Duodenal mucosa (tissue), 2 donors: ENCODE results near the gene OR2AT4.

Experiments used
- H3K27ac ChIP-seq: one replicate; pipeline ENCODE4 v1.7.0; 2013; ENCODE audit warnings: low read depth, low read length
- H3K27me3 ChIP-seq, 2 donors: one replicate each; pipeline ENCODE4 v1.7.0; 2013; ENCODE audit warnings: low read length in 2 of 2, control low read depth in 1 of 2; ENCODE audit not compliant: insufficient read depth in 2 of 2, control insufficient read depth in 1 of 2
- H3K36me3 ChIP-seq, 2 donors: one replicate each; pipeline ENCODE4 v1.7.0; 2013; ENCODE audit warnings: low read length in 2 of 2, control low read depth in 1 of 2; ENCODE audit not compliant: insufficient read depth in 2 of 2, control insufficient read depth in 1 of 2
- H3K4me1 ChIP-seq, 2 donors: one replicate each; pipeline ENCODE4 v1.7.0; 2013; ENCODE audit warnings: low read length in 2 of 2, control low read depth in 1 of 2; ENCODE audit not compliant: insufficient read depth in 2 of 2, control insufficient read depth in 1 of 2
- H3K4me3 ChIP-seq, 2 donors: one replicate each; pipeline ENCODE4 v1.7.0; 2013; ENCODE audit warnings: low read length in 2 of 2, low read depth in 1 of 2
- H3K9ac ChIP-seq, 2 donors: one replicate each; pipeline ENCODE4 v1.7.0; 2013; ENCODE audit warnings: low read length in 2 of 2, low read depth in 1 of 2
- H3K9me3 ChIP-seq, 2 donors: one replicate each; pipeline ENCODE4 v1.7.0; 2013; ENCODE audit warnings: low read length in 2 of 2, control low read depth in 1 of 2; ENCODE audit not compliant: control insufficient read depth in 1 of 2

OR2AT4 gene

GRCh38 chr11:75032550-75032935 is 64.1 kb downstream of the OR2AT4 start:
- Histone ChIP-seq H3K4me3 (no peak overlapping the region), H3K4me1 (peaks cover 7 to 10% of the 10 kb centered on the region in 2 donors), H3K36me3 (no peaks in the 10 kb centered on the region), H3K9me3 (no peaks in the 10 kb centered on the region), H3K9ac (no peak overlapping the region), H3K27me3 (no peaks in the 10 kb centered on the region), H3K27ac (no peak overlapping the region)

GRCh38 chr11:75031771-75032549 is 64.7 kb downstream of the OR2AT4 start:
- H3K9ac ChIP-seq = no peak overlapping the region
- no peak overlapping the region for H3K4me3 ChIP-seq
- H3K27me3 ChIP-seq = no peaks in the 10 kb centered on the region
- H3K27ac ChIP-seq = no peak overlapping the region
- H3K9me3 ChIP-seq = no peaks in the 10 kb centered on the region
- peaks cover 7 to 10% of the 10 kb centered on the region in 2 donors for H3K4me1 ChIP-seq
- no peaks in the 10 kb centered on the region for H3K36me3 ChIP-seq
